Lung microvascular endothelial cell (primary cell): ENCODE data around the gene FGFBP3. TPM values are rescaled to one million over a fixed set of nuclear protein-coding genes. Genes with fewer than 3 reads are reported as not detected.
"Not testable (repeated sequence)": the region's sequence is repeated elsewhere in the genome, so short reads cannot be mapped to it uniquely, and the experiment has no call there.

Experiments used
- DNase-seq, 2 donors: peaks; one replicate each; pipeline versions ENCODE4 v3.0.0 to v3.0.0-alpha.2; 2010; ENCODE audit warnings: low read depth in 2 of 2
- total RNA-seq: library from RNA; depleted of rRNA; stranded (reverse); fragments of >200 nt; gene quantifications from 2 replicates; pipeline ENCODE4 v1.2.1, GENCODE V29; 2014

FGFBP3 gene
- total RNA-seq, 1 donor from 2014 or later, result 0.40 TPM

DNA sequence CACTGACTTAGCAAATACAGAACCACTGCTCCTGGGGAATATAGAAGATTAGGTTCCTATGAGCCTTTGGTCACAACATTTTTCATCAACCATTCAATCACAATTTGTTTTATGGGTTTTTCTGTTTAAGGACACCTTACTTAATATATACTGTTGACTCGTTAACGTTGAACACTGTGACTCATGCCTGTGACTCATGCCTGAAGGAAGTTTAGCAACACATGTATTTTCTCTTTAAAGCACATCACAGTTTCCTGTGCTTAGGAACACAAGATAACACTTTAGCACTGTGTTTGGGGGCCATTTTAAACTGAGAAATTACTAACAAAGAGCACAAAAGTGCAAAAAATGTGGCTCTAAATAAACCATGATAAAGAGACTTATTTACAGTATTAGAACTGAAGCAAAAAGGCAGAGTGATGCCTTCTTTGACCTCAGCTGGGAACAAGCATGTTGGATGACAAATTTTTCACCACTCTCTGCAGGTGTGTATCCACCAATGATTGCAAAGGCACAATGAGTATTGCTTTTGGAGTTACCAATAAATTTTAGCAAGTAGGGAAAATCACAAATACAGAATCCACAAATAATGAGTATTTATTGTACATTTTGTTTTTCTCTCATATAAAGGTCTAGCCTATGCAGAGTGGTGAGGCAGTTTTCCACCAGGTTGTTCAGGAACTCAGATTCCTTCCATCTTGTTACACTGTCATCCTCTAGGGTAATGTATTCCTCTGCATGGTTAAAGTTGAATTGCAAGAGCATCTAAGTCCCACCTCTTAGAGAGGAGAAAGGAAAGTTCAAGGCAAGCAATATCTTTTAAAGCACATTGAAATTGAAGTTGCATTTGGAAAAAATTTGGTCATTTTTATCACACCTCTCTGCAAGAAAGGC, 7.3 kb downstream of the FGFBP3 start:
- DNase-seq, result peak; percentile 91 to 95

DNA sequence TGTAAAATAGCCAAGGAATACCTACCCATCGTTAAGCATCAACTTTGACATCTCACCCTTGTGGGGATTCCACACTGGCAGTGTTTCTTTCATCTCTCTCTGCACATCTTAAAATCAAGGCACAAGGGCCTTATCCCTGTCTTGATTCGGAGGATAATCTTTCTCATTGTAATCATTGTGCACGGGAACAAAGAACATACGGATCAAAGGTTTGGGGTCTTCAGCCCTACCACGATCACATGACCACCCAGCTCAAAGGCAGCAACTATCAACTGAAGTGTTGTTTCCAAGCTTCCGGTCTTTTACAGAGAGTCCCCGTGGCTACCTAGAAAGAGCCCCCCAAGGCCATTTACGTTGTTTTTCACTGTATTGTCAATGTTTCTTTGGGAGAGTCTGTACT, 11.9 kb downstream of the FGFBP3 start:
- no peak for DNase-seq

DNA sequence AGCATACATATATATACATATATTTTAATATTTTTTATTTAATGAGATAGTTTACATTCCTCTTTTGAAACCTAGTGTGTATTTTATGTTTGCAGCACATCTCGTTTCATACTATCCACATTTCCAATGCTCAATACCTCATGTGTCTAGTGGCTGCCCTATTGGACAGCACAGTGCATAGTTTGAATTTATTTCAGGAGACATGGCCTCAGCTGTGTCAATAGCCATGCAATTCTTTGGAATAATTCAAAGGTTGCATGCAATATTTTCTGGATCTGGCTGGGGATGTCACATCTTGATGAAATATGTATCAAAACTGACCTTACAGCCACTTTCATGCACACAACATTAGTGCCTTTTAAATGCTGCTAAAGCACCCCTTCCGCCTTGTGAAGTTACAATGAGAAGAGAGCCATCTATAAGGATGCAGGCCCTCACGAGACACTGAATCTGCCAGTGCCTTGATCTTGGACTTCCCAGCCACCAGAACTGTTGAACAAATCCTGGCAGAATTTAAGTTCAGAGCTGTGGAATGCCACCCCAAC, 13.0 kb downstream of the FGFBP3 start:
- no peak for DNase-seq

DNA sequence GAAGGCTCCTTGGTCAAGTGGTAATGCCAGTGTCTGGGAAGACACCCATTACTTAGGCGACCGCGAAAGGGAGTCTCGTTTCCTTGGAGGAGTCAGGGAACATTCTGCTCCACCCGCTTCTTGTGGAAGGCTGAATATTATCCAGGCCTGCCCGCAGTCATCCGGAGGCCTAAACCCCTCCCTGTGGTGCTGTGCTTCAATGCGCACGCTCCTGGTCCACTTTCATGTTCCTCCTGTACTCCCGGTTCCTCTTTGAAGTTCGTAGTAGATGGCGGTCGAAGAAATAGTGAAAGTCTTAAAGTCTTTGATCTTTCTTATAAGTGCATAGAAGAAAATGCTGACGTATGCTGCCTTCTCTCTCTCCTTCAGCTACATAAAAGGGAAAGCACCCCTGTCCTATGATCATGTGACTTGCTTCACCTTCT, 15.0 kb downstream of the FGFBP3 start:
- DNase-seq, result not testable (repeated sequence)

DNA sequence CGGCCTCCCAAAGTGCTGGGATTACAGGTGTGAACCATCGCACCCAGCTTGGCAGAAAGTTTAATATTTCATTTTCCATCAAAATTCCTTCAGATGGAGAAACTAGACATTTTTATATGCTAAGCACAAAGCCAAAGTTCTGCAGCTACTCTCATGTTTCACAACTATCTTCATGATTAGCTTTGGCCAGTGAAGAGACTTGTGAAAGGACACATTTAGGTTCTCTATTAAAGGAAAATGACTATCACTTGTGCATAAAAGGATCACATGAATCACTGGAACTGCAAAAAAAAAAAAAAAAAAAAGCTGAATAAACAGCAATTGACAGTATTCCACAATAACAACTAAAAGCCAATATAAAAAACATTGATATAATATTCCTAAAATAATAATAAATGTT, 16.2 kb downstream of the FGFBP3 start:
- DNase-seq, result no peak

DNA sequence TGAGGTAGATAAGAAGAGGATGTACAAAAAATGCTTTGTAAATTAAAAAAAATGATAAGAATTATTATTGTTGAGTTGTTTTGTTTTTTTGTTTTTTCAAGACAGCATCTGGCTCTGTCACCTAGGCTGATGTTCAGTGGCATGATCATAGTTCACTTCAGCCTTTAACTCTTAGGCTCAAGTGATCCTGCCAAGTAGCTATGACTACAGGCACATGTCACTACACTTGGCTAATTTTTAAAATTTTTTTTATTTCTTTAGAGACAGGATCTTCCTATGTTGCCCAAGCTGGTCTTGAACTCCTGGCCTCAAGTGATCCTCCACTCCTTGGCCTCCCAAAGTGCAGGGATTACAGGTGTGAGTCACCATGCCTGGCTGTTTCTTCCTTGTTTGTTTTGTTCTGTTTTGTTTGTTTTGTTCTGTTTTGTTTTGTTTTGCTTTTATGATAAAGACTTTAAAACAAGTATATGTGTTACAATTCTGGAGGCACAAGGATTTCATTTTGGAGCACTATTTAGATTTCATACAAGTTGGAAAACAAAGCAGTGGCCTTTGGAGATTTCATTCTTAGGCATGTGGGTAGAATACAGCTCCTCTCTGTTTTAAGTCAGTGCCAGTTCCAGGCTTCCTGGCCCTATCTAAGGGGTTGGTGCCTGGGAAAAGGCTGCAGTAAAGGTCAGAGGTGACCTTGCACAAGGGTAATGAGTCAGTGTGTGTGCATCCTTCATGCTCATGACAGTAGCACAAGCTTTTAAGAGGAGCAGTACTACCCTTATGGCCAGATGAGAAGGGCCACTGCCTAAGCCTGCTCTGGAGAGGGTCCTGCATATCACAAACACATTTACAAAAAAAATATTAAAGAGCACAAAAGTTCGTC, 17.9 kb downstream of the FGFBP3 start:
- peak in 1 of 2 donors; percentile 88 for DNase-seq

DNA sequence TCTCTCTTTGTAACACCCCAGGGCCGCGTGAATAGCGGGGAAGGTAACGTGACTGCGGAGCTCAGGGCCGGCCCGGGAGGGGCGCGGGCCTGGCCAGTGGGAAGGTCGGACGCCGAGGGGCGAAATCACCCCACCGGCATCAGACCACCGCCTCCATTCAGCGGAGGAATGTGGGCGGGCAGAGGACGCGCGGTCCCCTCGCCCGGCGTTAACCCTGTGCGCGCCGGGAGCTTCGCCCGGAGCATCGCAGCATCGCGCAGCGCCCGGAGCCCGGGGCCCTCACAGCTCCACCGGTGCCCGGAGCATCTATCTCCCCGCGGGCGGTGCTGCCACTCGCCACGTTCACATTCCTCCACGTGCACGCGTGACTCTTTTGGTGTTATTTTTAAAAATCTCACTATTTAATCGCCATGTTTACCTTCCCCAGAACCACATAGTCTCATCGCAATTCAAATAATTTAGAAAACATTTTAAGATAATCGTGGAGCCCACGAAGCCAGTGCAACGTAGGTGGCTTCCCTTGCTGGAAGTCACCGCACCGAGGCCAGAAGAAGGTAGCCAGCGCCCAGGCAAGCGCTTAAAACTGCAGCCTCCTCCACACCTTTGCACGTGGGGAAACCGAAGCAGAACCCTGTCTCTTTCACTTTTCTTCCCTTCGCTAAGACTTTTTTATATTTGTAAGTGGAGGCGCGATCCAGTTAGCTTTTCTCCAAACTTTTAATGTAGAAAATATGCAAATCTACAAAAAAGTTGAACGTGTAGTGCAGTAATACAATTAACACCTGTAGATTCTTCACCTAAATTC, 21.8 kb downstream of the FGFBP3 start:
- peak; percentile 25 to 31 for DNase-seq

DNA sequence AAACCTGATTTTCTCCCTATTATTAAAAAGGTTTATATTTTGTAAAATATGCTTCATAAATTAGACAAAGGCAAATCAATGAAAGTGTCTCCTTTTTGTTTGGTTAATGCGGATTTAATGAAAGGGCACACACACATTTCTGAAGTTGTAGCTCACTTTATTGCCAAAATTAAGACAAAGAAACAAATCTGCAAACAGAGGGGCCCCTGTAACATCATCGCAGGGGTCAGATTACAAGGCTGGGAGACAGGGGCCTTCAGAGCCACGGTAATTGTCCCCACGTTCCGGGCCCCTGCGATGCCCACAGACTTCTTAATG, 22.4 kb downstream of the FGFBP3 start:
- DNase-seq, result no peak

DNA sequence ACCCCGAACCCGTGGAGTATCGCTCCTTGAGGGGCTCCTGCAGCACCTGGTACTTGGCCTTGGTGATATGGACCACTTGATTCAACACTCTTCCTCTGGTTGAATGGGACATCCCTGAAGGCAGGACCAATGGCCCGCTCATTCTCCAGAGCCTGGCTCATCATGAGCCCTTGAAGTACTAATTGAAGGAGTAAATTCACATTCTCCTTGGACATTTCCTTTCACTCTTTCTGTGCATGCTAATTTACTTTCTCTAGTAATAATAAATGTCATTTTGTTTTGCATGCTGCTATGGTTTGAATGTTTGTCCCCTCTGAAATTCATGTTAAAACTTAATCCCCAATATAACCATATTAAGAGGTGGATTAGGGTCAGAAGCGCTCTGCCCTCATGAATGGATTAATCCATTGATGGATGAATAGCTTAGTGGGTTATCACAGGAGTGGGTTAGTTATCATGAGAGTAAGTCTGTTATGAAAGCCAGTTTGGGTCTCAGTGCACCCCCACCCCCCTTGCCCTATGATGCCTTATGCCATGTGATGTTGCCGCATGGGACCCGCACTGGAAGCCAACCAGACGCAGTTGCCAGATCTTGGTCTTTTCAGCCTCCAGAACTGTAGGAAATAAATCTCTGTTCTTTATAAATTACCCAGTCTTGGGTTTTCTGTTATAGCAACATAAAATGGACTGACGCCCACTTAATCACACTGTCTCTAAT, 23.8 kb downstream of the FGFBP3 start:
- DNase-seq, result no peak

DNA sequence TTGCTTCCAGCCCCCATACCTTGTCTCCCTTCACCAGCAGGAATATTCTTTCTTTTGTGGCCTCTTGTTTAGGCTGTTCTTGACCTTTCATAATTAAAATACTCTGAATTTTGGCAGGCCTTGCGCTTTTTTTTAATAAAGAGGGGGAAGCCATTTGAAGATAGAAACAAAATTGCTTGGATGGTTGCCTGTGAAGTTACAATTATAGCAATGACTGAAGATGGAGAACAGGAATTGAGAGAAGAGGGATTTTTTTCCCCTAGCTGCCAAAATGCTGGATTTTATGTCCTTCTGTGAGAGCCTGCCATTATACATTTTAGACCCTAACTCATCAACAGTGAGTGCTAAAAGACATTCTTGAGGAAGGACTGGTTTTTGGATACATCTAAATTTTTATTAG, 24.8 kb downstream of the FGFBP3 start:
- DNase-seq, result no peak

DNA sequence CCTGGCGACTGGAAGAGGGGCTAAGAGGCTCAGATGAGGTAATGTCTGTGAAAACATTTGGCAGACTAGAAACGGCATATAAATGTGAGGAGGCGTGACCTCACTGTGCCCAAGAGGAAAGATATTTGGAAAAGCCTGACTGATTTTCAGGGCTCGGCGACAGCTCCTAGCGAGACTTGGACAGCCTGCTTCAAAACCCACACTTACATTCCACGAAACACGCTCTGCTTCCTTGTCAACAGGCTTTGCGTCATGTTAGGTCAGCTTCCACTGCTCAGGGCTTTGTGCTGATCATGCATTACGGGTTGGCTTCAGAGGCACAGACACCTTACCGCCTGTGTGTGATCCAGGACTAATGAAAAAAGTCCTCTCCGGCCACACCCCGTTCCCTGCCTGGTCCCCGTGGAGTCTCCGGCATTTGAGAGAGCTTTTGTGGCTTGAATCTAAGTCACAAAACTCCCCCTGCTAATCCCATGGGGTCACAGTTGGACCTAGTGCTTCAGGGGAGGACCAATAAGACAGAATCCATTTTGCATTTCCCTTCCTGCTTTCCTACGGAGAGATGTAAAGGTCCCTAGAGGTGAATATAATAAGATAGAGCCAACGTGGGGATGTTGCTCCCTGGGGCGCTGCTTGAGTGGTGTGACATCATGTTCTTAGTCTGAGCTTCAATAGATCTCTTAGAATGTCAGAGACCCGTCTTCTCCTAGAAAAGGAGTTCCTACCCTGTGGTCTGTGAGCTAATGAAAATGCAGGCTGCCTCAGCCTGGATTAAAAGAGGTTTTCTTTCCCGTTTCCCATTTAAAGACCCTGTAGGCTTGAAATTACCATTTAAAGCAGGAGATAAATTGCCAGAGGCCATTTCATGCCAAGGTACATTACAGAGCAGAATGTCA, 25.5 kb downstream of the FGFBP3 start:
- DNase-seq, result peak; percentile 25 to 36

DNA sequence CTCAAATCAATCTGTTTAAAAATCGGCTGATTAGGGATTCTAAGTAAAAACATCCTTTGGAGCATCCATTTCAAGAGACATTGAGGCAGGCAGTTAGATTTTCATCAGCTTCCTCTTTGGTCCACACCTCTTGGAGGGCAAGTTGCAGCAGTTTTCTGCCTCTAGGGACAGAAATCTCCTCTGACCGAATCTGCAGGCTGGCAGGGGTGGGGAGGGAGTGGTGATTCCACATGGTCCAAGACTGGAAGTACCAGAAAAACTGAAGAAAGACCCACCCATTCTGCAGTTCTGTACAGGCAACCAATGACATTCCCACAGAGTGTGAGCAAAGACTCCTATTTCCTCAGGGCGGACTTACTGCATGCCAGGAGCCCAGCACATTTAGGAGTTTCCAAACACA, 29.0 kb downstream of the FGFBP3 start:
- no peak for DNase-seq

DNA sequence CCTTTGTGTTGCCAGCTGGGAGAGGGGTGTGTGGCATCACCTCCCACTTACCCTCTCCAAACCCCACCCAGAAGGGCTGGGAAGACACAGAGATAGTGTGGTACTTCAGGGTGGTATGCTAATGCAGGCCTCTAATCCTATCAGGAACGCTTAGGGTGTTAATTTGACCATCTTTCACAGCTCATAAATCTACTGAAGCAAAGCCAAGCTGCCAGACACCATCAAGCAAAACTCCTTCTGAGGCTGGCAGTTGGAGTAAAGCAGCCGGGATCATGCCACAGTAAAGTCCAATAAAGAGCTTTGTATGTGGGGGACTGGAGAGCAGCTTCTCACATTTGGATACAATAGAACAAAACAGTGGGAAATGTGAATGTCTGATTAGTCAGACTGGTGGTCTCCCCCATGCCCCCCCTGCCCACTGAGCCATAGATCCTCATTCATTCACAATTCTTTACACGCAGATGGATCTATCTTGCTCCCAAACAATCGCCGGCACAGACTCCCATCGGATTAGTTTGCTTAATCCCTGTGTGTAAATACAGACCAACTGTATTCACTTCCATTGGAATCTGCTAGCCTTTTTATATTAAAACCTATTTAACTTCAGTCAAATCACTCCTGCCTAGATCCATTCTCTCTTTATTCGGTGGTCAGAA, 29.6 kb downstream of the FGFBP3 start:
- no peak for DNase-seq

DNA sequence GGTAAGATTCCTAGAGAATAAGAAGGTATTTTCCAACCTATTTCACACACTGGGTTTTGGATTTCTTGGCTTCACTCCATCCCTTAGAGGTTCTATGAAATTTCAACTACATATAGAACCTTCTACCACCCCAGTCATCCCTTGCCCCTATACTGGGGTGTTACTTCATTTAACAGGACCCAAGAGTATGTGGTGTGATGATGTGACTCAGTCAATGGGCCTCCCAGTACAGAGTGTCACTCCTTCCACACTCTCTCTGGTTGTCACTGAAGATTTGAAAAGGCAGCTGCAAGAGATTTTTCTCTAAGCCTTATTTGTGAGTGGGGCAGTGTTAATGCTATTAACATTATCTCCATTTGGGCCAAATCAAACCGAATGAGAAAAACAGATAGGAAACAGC, 33.5 kb downstream of the FGFBP3 start:
- DNase-seq, result no peak

DNA sequence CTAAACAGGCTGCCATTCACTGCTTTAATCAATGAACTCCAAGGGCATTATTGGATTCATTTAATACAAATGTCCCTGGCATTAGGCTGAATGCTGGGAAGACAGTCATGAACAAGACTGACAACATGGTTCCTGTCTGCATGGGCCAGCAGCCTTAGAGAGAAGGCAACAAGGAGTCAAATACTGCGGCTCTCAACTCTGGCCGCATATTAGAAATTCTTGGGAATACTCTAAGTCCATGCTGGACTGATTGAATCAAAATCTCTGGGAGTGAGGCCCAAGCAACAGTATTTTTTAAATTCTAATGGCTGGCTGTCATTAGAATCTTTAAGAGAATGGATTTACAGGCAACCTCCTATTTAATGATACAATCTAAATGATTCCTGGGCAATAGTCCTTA, 34.1 kb downstream of the FGFBP3 start:
- DNase-seq, result no peak

DNA sequence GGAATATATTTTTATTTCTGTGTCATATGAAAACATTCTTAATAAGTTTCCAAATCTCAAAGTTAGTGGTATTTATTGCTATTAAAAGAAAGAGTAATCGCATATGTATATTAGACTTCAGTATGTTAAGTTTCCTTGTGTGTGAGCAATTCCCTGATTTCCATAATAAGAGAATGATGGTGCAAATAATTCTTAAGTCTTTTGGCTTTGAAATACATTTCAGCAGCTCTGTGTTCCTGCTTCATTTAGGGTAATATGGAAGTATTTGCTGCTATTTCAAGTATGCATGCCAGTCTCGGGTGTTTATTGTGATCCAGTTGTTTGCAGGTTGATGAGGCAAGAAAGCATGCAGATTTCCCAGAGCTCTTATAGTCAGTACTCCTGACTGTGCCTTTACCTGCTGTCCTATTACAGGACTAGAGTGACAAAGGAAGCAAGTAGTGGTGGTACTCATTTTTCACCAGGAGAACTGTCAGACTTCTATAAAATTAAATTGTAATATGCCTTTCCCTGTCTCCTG, 43.7 kb downstream of the FGFBP3 start:
- DNase-seq, result no peak

DNA sequence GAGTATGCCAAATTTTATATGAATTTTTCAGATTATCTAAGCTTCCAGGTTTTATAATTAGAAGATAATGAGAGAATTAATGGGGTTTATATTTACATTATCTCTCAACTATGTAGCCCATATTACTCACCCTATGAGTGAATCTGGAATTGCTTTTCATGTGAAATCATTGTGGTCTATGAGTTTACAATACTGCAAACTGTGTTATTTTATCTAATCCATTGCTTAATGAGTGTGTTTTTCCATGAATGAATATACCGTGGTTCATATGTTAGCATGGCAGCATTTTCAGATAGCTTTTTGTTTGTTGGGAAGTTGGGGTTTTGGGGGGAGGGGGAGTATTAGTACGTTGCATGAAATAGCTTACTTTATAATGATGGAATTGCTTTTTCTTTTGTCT, 44.5 kb downstream of the FGFBP3 start:
- no peak for DNase-seq

DNA sequence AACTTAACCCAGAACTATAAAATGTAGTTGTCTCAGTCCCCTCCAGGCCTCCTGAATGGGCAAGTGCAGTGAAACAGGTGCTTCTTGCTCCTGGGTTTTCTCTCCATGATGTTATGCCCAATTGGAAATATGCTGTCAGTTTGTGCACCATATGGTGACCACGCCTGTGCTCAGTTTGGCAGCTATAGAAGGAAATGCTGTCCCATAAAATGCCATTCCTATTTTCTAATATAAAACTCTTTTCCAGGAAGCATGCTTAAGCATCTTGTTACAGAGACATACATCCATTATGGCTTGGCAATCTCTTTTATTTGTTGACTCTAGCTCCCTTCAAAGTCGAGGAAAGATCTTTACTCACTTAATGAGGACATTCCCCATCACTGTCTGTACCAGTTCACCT, 45.2 kb downstream of the FGFBP3 start:
- no peak for DNase-seq

DNA sequence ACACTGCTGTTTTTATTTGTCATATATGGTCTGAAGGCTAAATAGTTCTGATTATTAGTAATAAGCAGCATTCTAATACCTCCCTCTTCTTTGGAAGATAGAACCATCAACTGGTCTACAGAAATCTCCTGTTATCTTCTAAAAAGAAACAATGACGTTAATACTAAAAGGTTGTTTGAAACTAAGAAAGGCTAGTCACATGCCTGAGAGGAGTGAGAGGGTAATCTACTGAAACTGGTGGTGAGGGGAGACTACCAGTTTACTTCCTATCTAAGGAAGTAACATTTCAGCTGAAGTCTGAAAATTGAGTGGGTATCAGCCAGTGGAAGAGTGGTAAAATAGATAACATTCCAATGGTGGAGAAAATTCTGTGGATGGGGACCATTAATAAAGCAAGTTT, 48.4 kb downstream of the FGFBP3 start:
- DNase-seq, result no peak
